Measurements from ENCODE around the gene PRC1. TPM values are rescaled to one million over a fixed set of nuclear protein-coding genes. Genes with fewer than 3 reads are reported as not detected.

Gene PRC1
- total RNA-seq, 4 donors from 2014 or later, result 2.2 to 12.7 (median 4.5) TPM

DNA sequence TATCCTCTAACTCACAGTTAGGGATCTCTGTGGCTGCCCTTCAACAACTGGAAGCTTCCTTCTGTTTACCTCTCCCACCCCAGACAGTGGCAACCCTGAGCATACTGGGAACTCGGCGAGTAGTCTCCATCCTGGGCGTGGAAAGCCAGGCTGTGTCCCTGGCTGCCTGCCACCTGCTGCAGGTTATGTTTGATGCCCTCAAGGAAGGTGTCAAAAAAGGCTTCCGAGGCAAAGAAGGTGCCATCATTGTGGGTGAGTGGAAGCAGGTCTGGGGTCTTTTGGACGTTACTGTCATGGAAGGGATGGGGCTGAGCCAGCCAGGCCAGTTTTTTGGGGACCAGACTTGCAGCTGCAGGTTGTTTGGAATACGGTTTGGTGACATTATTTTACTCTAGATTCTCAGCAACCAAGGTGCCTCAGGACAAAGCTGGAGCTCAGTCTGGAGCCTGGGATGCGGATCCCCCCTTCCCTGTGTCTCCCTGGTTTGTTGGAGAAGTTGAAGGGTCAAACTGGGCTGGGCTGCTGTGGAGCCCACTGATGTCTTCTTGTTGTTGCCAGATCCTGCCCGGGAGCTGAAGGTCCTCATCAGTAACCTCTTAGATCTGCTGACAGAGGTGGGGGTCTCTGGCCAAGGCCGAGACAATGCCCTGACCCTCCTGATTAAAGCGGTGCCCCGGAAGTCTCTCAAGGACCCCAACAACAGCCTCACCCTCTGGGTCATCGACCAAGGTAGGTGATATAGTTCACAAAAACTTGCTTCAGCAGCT is 51.8 kb downstream of the PRC1 start:
- TF ChIP-seq POLR2A (IDR thresholded peaks at IDR 0.05), result no peak
- TF ChIP-seq, protein P1, sequence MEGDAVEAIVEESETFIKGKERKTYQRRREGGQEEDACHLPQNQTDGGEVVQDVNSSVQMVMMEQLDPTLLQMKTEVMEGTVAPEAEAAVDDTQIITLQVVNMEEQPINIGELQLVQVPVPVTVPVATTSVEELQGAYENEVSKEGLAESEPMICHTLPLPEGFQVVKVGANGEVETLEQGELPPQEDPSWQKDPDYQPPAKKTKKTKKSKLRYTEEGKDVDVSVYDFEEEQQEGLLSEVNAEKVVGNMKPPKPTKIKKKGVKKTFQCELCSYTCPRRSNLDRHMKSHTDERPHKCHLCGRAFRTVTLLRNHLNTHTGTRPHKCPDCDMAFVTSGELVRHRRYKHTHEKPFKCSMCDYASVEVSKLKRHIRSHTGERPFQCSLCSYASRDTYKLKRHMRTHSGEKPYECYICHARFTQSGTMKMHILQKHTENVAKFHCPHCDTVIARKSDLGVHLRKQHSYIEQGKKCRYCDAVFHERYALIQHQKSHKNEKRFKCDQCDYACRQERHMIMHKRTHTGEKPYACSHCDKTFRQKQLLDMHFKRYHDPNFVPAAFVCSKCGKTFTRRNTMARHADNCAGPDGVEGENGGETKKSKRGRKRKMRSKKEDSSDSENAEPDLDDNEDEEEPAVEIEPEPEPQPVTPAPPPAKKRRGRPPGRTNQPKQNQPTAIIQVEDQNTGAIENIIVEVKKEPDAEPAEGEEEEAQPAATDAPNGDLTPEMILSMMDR (IDR thresholded peaks at IDR 0.05), result no peak
- TF ChIP-seq POLR2AphosphoS5 (IDR thresholded peaks at IDR 0.05), result no peak
- TF ChIP-seq EP300 (IDR thresholded peaks at IDR 0.05), result no peak
- WGBS, 2 donors (ENCODE audit: low coverage in 1 of 2), result 57 to 85% methylated on average over 1 to 8 of the region's 12 CpGs
- no peaks in the 10 kb centered on the region for H3K4me1 ChIP-seq
- H3K27me3 ChIP-seq, result no peaks in the 10 kb centered on the region
- H3K36me3 ChIP-seq, result peaks cover 0 to 98% of the 10 kb centered on the region in 2 donors
- no peak overlapping the region for H3K4me3 ChIP-seq
- no peak overlapping the region for H3K27ac ChIP-seq
- ATAC-seq, result no peak
- no peaks in the 10 kb centered on the region for H3K9me3 ChIP-seq

DNA sequence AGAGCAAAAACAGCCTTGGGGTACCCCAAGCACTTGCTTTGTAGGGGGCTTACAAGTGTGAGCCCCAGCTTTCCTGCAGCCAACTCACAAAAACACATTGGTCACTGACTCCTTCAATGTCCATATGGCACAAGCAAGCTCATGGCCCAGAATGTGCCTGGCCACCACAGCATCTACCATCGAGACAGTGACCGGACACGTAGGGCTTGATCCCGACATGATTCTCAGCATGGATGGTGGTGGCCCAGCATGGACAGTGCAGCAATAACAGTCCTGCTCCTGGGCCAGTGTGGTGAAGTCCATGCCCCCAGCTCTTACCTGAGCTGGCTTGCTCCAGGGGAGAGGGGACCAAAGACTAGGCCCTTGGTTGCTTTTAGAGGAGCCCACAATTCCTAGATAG is 53.3 kb downstream of the PRC1 start:
- Histone ChIP-seq H3K36me3 (peaks cover 0 to 89% of the 10 kb centered on the region in 2 donors), H3K4me1 (peaks cover 0 to 11% (median 5%) of the 10 kb centered on the region in 3 donors), H3K4me3 (no peak overlapping the region), H3K27me3 (no peaks in the 10 kb centered on the region), H3K27ac (no peak overlapping the region), H3K9me3 (no peaks in the 10 kb centered on the region)
- no peak for TF ChIP-seq POLR2A (IDR thresholded peaks at IDR 0.05)
- TF ChIP-seq POLR2AphosphoS5 (IDR thresholded peaks at IDR 0.05), result no peak
- no peak for TF ChIP-seq EP300 (IDR thresholded peaks at IDR 0.05)
- TF ChIP-seq, protein P1 (IDR thresholded peaks at IDR 0.05), result no peak
- no peak for ATAC-seq
- WGBS, 2 donors (ENCODE audit: low coverage in 1 of 2), result 96% methylated on average over 4 of the region's 4 CpGs; no CpG with 5 or more reads in 1 of the 2 donors

DNA sequence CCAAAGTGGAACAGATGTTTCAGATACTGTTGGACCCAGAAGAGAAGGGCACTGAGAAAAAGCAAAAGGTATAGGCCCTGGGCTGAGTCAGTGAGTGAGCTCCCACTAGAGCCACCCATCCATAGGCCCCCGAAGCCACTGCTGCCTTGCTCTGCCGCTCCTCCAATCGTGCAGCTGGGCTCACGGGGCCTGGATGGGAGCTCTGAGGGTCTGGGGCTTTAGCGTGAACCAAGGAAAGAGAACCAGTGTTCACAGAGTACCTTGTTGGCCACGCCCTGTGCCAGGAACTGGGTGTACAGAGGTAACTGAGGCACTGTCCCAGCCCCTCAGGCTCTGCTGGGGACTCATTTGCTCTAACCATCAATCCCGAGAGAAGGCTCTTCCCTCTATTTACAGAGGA is 54.6 kb downstream of the PRC1 start:
- H3K36me3 ChIP-seq, result peaks cover 0 to 76% of the 10 kb centered on the region in 2 donors
- ATAC-seq, result no peak

DNA sequence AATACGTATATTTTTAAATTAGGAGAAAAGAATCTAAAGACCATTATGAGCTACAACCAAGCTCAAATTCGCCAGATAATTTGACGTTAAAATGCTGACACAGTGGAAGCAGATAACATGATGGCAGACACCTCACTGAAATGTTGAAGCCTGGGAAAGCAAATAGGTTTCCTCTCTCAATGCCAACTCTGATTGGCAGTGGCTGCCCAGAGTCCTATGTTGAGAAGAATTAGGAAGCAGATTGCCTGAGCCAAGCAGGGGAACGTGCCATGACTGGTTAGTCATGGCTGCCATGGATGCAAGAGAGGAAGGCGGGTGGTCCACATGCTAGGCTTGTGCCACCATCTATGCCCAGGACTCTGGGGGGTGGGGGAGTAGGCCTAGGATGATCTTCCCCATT is 56.1 kb downstream of the PRC1 start:
- Histone ChIP-seq H3K36me3 (peaks cover 0 to 61% of the 10 kb centered on the region in 2 donors), H3K4me3 (no peak overlapping the region), H3K9me3 (no peaks in the 10 kb centered on the region), H3K27me3 (no peaks in the 10 kb centered on the region), H3K4me1 (peaks cover 0 to 35% (median 19%) of the 10 kb centered on the region in 3 donors), H3K27ac (no peak overlapping the region)
- TF ChIP-seq POLR2AphosphoS5 (IDR thresholded peaks at IDR 0.05) (no peak), POLR2A (IDR thresholded peaks at IDR 0.05) (no peak), EP300 (IDR thresholded peaks at IDR 0.05) (no peak)
- TF ChIP-seq, protein P1 (IDR thresholded peaks at IDR 0.05), result no peak
- WGBS, 2 donors (ENCODE audit: low coverage in 1 of 2), result 85 to 87% methylated on average over 2 to 5 of the region's 5 CpGs
- no peak for ATAC-seq

More for the DNA sequence above, 54.6 kb downstream of the PRC1 start:
- no peak overlapping the region for H3K4me3 ChIP-seq
- no peaks in the 10 kb centered on the region for H3K9me3 ChIP-seq
- WGBS, 2 donors (ENCODE audit: low coverage in 1 of 2), result 83 to 94% methylated on average over 1 to 3 of the region's 7 CpGs
- peaks cover 0 to 21% (median 11%) of the 10 kb centered on the region in 3 donors for H3K4me1 ChIP-seq
- H3K27ac ChIP-seq, result no peak overlapping the region
- no peak for TF ChIP-seq POLR2AphosphoS5 (IDR thresholded peaks at IDR 0.05)
- TF ChIP-seq, protein P1 (IDR thresholded peaks at IDR 0.05), result no peak
- TF ChIP-seq EP300 (IDR thresholded peaks at IDR 0.05), result no peak
- no peak for TF ChIP-seq POLR2A (IDR thresholded peaks at IDR 0.05)
- H3K27me3 ChIP-seq, result no peaks in the 10 kb centered on the region

DNA sequence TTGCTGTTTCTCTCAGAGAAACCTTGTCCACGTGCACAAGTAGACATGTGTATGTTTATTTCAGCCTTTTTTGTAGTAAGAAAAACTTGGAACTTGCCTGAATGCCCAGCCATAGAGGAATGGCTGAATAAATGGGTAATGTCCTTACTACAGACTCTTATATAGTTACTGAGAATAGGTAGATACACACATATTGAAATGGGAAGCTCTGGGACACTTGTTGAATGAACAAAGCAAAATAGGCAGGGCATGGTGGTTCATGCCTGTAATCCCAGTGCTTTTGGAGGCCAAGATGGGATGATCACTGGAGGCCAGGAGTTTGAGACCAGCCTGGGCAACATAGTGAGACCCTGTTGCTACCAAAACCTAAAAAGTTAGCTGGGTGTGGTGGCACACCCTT is 57.5 kb downstream of the PRC1 start:
- H3K9me3 ChIP-seq, result no peaks in the 10 kb centered on the region
- TF ChIP-seq EP300 (IDR thresholded peaks at IDR 0.05), result no peak
- no peak for TF ChIP-seq POLR2A (IDR thresholded peaks at IDR 0.05)
- TF ChIP-seq, protein P1 (IDR thresholded peaks at IDR 0.05), result no peak
- TF ChIP-seq POLR2AphosphoS5 (IDR thresholded peaks at IDR 0.05), result no peak
- H3K4me1 ChIP-seq, result peaks cover 0 to 47% (median 24%) of the 10 kb centered on the region in 3 donors
- H3K27me3 ChIP-seq, result no peaks in the 10 kb centered on the region
- H3K27ac ChIP-seq, result no peak overlapping the region
- WGBS, 2 donors (ENCODE audit: low coverage in 1 of 2), result 45 to 60% methylated on average over 1 of the region's 1 CpG
- peaks cover 0 to 47% of the 10 kb centered on the region in 2 donors for H3K36me3 ChIP-seq
- no peak overlapping the region for H3K4me3 ChIP-seq
- no peak for ATAC-seq

All from gastroesophageal sphincter (tissue), 4 donors.